Smooth muscle cell (in vitro differentiated cells): ENCODE results near the gene ELOVL4. TPM values are rescaled to one million over a fixed set of nuclear protein-coding genes. Genes with fewer than 3 reads are reported as not detected.

Experiments used
- DNase-seq: peaks from one replicate; lab custom pipeline; 2025; ENCODE audit not compliant: unreplicated experiment; lab: John Stamatoyannopoulos, UW
- H2AFZ ChIP-seq: fragments of 200-600 bp; sonication (generic); 2 replicates; pipeline ENCODE4 v1.6.0; 2016; ENCODE audit warnings: antibody characterized with exemption, low read depth, mild to moderate bottlenecking
- H3F3A ChIP-seq: fragments of 200-600 bp; sonication (generic); 2 replicates; pipeline ENCODE4 v1.6.0; 2017; ENCODE audit warnings: antibody characterized with exemption, low read depth
- H3K27ac ChIP-seq: fragments of 200-600 bp; sonication (generic); 2 replicates; pipeline ENCODE4 v1.5.1; 2016; ENCODE audit warnings: low read depth, mild to moderate bottlenecking
- H3K27me3 ChIP-seq: fragments of 200-600 bp; sonication (generic); 2 replicates; pipeline ENCODE4 v1.6.1; 2016; ENCODE audit warnings: low read depth, mild to moderate bottlenecking
- H3K36me3 ChIP-seq: fragments of 200-600 bp; sonication (generic); 2 replicates; pipeline ENCODE4 v1.5.1; 2016; ENCODE audit warnings: low read depth
- H3K4me1 ChIP-seq: fragments of 200-600 bp; sonication (generic); 2 replicates; pipeline ENCODE4 v1.5.1; 2016; ENCODE audit warnings: low read depth
- H3K4me2 ChIP-seq: fragments of 200-600 bp; sonication (generic); 2 replicates; pipeline ENCODE4 v1.6.0; 2016; ENCODE audit warnings: mild to moderate bottlenecking
- H3K4me3 ChIP-seq: fragments of 200-600 bp; sonication (generic); 2 replicates; pipeline ENCODE4 v1.5.1; 2016; ENCODE audit warnings: mild to moderate bottlenecking
- H3K79me2 ChIP-seq: fragments of 200-600 bp; sonication (generic); 2 replicates; pipeline ENCODE4 v1.6.0; 2016; ENCODE audit warnings: low read depth, mild to moderate bottlenecking
- H3K9ac ChIP-seq: fragments of 200-600 bp; sonication (generic); 2 replicates; pipeline ENCODE4 v1.6.0; 2016; ENCODE audit warnings: low read depth
- H3K9me3 ChIP-seq: fragments of 200-600 bp; sonication (generic); replicated peaks from 2 replicates; pipeline ENCODE4 v1.5.1; 2016; ENCODE audit warnings: low read depth
- H4K20me1 ChIP-seq: fragments of 200-600 bp; sonication (generic); 2 replicates; pipeline ENCODE4 v1.6.0; 2016; ENCODE audit warnings: low read depth
- WGBS: methylation state at CpG from one replicate; pipeline ENCODE4 v1.1.7; 2016; ENCODE audit warnings: low lambda C conversion rate; 5-methylcytosine and 5-hydroxymethylcytosine counted together
- polyA plus RNA-seq: library from polyadenylated mRNA; unstranded; fragments of >200 nt; fragmentation: Nextera tagmentation; extraction: Ambion mirVana; gene quantifications from 2 replicates; pipeline ENCODE4 v1.2.1, GENCODE V29; 2016
- total RNA-seq: library from RNA; depleted of rRNA; stranded (reverse); fragments of >200 nt; gene quantifications from 2 replicates; pipeline ENCODE4 v1.2.3, GENCODE V29; 2014
- TF ChIP-seq, protein P1 (sequence below): fragments of 200-600 bp; sonication (generic); IDR thresholded peaks from 2 replicates; pipeline ENCODE4 v1.5.1; 2017; ENCODE audit warnings: borderline replicate concordance, mild to moderate bottlenecking, antibody characterized with exemption; ENCODE audit not compliant: insufficient read depth, poor library complexity, severe bottlenecking

ELOVL4 gene
- total and polyA plus RNA-seq, 2 experiments from 2014 or later, result 8.4 to 16.4 TPM

- 93% methylated on average over 3 of the region's 3 CpGs for WGBS
- Histone ChIP-seq H4K20me1 (no peaks in the 10 kb centered on the region), H3K4me1 (no peaks in the 10 kb centered on the region), H3K79me2 (no peaks in the 10 kb centered on the region), H3F3A (no peaks in the 10 kb centered on the region), H3K9me3 (no peaks in the 10 kb centered on the region), H3K4me2 (no peak overlapping the region), H3K9ac (no peak overlapping the region), H3K27ac (no peak overlapping the region), H2AFZ (no peak overlapping the region), H3K4me3 (no peak overlapping the region), H3K36me3 (no peaks in the 10 kb centered on the region), H3K27me3 (no peaks in the 10 kb centered on the region)
- TF ChIP-seq, protein P1, sequence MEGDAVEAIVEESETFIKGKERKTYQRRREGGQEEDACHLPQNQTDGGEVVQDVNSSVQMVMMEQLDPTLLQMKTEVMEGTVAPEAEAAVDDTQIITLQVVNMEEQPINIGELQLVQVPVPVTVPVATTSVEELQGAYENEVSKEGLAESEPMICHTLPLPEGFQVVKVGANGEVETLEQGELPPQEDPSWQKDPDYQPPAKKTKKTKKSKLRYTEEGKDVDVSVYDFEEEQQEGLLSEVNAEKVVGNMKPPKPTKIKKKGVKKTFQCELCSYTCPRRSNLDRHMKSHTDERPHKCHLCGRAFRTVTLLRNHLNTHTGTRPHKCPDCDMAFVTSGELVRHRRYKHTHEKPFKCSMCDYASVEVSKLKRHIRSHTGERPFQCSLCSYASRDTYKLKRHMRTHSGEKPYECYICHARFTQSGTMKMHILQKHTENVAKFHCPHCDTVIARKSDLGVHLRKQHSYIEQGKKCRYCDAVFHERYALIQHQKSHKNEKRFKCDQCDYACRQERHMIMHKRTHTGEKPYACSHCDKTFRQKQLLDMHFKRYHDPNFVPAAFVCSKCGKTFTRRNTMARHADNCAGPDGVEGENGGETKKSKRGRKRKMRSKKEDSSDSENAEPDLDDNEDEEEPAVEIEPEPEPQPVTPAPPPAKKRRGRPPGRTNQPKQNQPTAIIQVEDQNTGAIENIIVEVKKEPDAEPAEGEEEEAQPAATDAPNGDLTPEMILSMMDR, result no peak
- DNase-seq, result no peak
These were observed 37.8 kb downstream of the ELOVL4 start for GRCh38 chr6:79909517-79909916.

- TF ChIP-seq, protein P1, result no peak
- Histone ChIP-seq H2AFZ (no peak overlapping the region), H3K79me2 (no peaks in the 10 kb centered on the region), H3K27me3 (no peaks in the 10 kb centered on the region), H3K36me3 (no peaks in the 10 kb centered on the region), H3K4me3 (no peak overlapping the region), H3K4me1 (no peaks in the 10 kb centered on the region), H3K9ac (no peak overlapping the region), H3K27ac (no peak overlapping the region), H3K4me2 (no peak overlapping the region), H3K9me3 (no peaks in the 10 kb centered on the region), H3F3A (no peaks in the 10 kb centered on the region), H4K20me1 (no peaks in the 10 kb centered on the region)
- WGBS, result 90% methylated on average over 2 of the region's 2 CpGs
- DNase-seq, result no peak
These were observed 45.3 kb downstream of the ELOVL4 start for GRCh38 chr6:79902046-79902445.

DNA sequence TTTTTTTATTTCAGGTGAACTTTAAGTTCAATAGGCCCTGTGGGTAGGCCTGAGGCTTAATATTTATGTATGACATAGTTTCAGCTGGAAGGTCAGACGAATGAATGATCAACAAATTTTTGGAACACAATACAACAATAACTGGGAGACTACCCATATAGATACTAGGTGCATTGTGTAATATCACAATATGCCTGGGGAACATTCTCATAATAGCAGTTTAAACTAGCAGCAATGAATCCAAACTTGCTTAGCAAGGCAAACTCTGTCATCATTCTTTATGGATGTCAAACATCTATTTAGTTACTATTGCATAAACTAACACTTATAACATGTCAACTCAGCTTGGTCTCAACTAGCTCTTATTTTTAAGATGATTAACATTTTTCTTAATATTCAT is 49.3 kb downstream of the ELOVL4 start:
- no peak overlapping the region for H3K27ac ChIP-seq
- H3K9ac ChIP-seq, result no peak overlapping the region
- no peaks in the 10 kb centered on the region for H3K36me3 ChIP-seq
- 68% methylated on average over 1 of the region's 1 CpG for WGBS
- H3K27me3 ChIP-seq, result no peaks in the 10 kb centered on the region
- H4K20me1 ChIP-seq, result no peaks in the 10 kb centered on the region
- TF ChIP-seq, protein P1, result no peak
- no peaks in the 10 kb centered on the region for H3K79me2 ChIP-seq
- H3K4me2 ChIP-seq, result no peak overlapping the region
- H3K9me3 ChIP-seq, result no peaks in the 10 kb centered on the region
- no peak for DNase-seq
- H3F3A ChIP-seq, result no peaks in the 10 kb centered on the region
- H3K4me3 ChIP-seq, result no peak overlapping the region
- no peak overlapping the region for H2AFZ ChIP-seq
- no peaks in the 10 kb centered on the region for H3K4me1 ChIP-seq

DNA sequence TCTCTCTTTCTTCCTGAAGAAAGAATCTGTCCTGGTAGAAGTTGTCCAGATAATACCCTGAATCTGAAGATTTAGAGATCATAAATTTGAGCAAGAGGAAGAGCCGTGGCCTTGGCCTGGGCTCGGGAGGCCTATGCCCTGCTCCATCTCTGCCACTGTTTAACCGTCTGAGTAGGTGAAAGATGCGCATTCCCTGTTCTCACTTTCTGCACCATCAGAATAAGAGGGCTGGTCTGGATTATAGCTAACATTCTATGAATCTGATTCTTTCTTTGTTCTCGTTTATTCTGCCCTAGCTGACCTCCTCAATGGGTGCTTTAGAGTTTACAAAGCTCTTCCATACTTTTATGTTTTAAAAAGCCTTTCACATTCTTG is 51.3 kb downstream of the ELOVL4 start:
- Histone ChIP-seq H3K27me3 (no peaks in the 10 kb centered on the region), H4K20me1 (no peaks in the 10 kb centered on the region), H3K4me2 (no peak overlapping the region), H3K4me1 (no peaks in the 10 kb centered on the region), H3F3A (no peaks in the 10 kb centered on the region), H3K79me2 (no peaks in the 10 kb centered on the region), H2AFZ (no peak overlapping the region), H3K36me3 (no peaks in the 10 kb centered on the region), H3K4me3 (no peak overlapping the region), H3K9me3 (no peaks in the 10 kb centered on the region), H3K27ac (peak overlapping the region; percentile 74), H3K9ac (no peak overlapping the region)
- no peak for DNase-seq
- WGBS, result 86% methylated on average over 5 of the region's 5 CpGs
- TF ChIP-seq, protein P1, result no peak
